Parathyroid adenoma (tissue), 2 donors: ENCODE data around the gene SEC16A.

Source experiments
- H2AFZ ChIP-seq: fragments of 300-600 bp; sonication (generic); one replicate; pipeline ENCODE4 v1.7.0; 2017; ENCODE audit warnings: antibody characterized with exemption, mild to moderate bottlenecking
- H3K27ac ChIP-seq: fragments of 300-600 bp; sonication (generic); one replicate; pipeline ENCODE4 v1.7.0; 2017
- H3K27me3 ChIP-seq: fragments of 300-600 bp; sonication (generic); one replicate; pipeline ENCODE4 v1.7.0; 2017; ENCODE audit warnings: low read length; ENCODE audit not compliant: control insufficient read depth, insufficient read depth
- H3K36me3 ChIP-seq: fragments of 300-600 bp; sonication (generic); one replicate; pipeline ENCODE4 v1.7.0; 2017; ENCODE audit warnings: low read length; ENCODE audit not compliant: control insufficient read depth, insufficient read depth
- H3K4me1 ChIP-seq: fragments of 300-600 bp; sonication (generic); one replicate; pipeline ENCODE4 v1.7.0; 2017; ENCODE audit warnings: control low read depth
- H3K4me2 ChIP-seq: fragments of 300-600 bp; sonication (generic); one replicate; pipeline ENCODE4 v1.7.0; 2017; ENCODE audit warnings: low read length
- H3K4me3 ChIP-seq: fragments of 300-600 bp; sonication (generic); one replicate; pipeline ENCODE4 v1.7.0; 2017; ENCODE audit warnings: low read depth, low read length
- H3K79me2 ChIP-seq: fragments of 300-600 bp; sonication (generic); one replicate; pipeline ENCODE4 v1.7.0; 2017; ENCODE audit warnings: control low read depth
- H3K9ac ChIP-seq: fragments of 300-600 bp; sonication (generic); one replicate; pipeline ENCODE4 v1.7.0; 2017; ENCODE audit warnings: mild to moderate bottlenecking
- H3K9me3 ChIP-seq: fragments of 300-600 bp; sonication (generic); one replicate; pipeline ENCODE4 v1.7.0; 2017; ENCODE audit warnings: low read length; ENCODE audit not compliant: control insufficient read depth
- CTCF ChIP-seq: fragments of 300-600 bp; sonication (generic); IDR thresholded peaks from one replicate; pipeline ENCODE4 v1.7.0; 2017; ENCODE audit warnings: antibody characterized with exemption, mild to moderate bottlenecking
- donor health status: primary hyperparathyroidism.

The SEC16A gene

GRCh38 chr9:136527131-136527530 lies 44.3 kb upstream of the SEC16A start:
- H2AFZ ChIP-seq: no peak overlapping the region
- H3K27me3 ChIP-seq: no peaks in the 10 kb centered on the region
- TF ChIP-seq CTCF: no peak
- no peaks in the 10 kb centered on the region for H3K36me3 ChIP-seq
- no peak overlapping the region for H3K27ac ChIP-seq
- H3K4me3 ChIP-seq: no peak overlapping the region
- no peaks in the 10 kb centered on the region for H3K4me1 ChIP-seq
- H3K79me2 ChIP-seq: peaks cover 3% of the 10 kb centered on the region
- no peak overlapping the region for H3K9ac ChIP-seq
- no peak overlapping the region for H3K4me2 ChIP-seq
- H3K9me3 ChIP-seq: no peaks in the 10 kb centered on the region

- no peak overlapping the region for H3K4me3 ChIP-seq
- no peaks in the 10 kb centered on the region for H3K9me3 ChIP-seq
- no peak for TF ChIP-seq CTCF
- no peaks in the 10 kb centered on the region for H3K36me3 ChIP-seq
- no peaks in the 10 kb centered on the region for H3K27me3 ChIP-seq
- no peaks in the 10 kb centered on the region for H3K4me1 ChIP-seq
- no peaks in the 10 kb centered on the region for H3K79me2 ChIP-seq
- H3K9ac ChIP-seq: no peak overlapping the region
- no peak overlapping the region for H2AFZ ChIP-seq
- H3K4me2 ChIP-seq: no peak overlapping the region
- H3K27ac ChIP-seq: no peak overlapping the region
Observed at GRCh38 chr9:136526625-136527066, 43.8 kb upstream of the SEC16A start.

- H3K9me3 ChIP-seq: no peaks in the 10 kb centered on the region
- H3K4me1 ChIP-seq: no peaks in the 10 kb centered on the region
- no peaks in the 10 kb centered on the region for H3K27me3 ChIP-seq
- H3K79me2 ChIP-seq: no peaks in the 10 kb centered on the region
- H3K36me3 ChIP-seq: no peaks in the 10 kb centered on the region
- TF ChIP-seq CTCF: no peak
- no peak overlapping the region for H3K4me3 ChIP-seq
- no peak overlapping the region for H3K27ac ChIP-seq
- no peak overlapping the region for H3K9ac ChIP-seq
- no peak overlapping the region for H2AFZ ChIP-seq
- no peak overlapping the region for H3K4me2 ChIP-seq
Observed at GRCh38 chr9:136525841-136526499, 43.1 kb upstream of the SEC16A start.

- H2AFZ ChIP-seq: no peak overlapping the region
- no peak for TF ChIP-seq CTCF
- H3K79me2 ChIP-seq: no peaks in the 10 kb centered on the region
- no peaks in the 10 kb centered on the region for H3K9me3 ChIP-seq
- H3K27me3 ChIP-seq: no peaks in the 10 kb centered on the region
- H3K4me1 ChIP-seq: no peaks in the 10 kb centered on the region
- no peak overlapping the region for H3K4me3 ChIP-seq
- no peak overlapping the region for H3K4me2 ChIP-seq
- no peak overlapping the region for H3K27ac ChIP-seq
- no peak overlapping the region for H3K9ac ChIP-seq
- no peaks in the 10 kb centered on the region for H3K36me3 ChIP-seq
Observed at GRCh38 chr9:136525207-136525606, 42.4 kb upstream of the SEC16A start.
